SK-N-MC (cell line): ENCODE results near the gene MGAT5B.

ENCODE experiments used
- EZH2 ChIP-seq: fragments of 200-600 bp; sonication (generic); IDR thresholded peaks from one replicate; pipeline ENCODE4 v1.6.1; 2017; ENCODE audit warnings: antibody characterized with exemption
- POLR2AphosphoS5 ChIP-seq: IDR thresholded peaks from 2 replicates; pipeline ENCODE4 v1.6.1; 2012; ENCODE audit warnings: mild to moderate bottlenecking, low read depth, low read length, borderline replicate concordance

DNA sequence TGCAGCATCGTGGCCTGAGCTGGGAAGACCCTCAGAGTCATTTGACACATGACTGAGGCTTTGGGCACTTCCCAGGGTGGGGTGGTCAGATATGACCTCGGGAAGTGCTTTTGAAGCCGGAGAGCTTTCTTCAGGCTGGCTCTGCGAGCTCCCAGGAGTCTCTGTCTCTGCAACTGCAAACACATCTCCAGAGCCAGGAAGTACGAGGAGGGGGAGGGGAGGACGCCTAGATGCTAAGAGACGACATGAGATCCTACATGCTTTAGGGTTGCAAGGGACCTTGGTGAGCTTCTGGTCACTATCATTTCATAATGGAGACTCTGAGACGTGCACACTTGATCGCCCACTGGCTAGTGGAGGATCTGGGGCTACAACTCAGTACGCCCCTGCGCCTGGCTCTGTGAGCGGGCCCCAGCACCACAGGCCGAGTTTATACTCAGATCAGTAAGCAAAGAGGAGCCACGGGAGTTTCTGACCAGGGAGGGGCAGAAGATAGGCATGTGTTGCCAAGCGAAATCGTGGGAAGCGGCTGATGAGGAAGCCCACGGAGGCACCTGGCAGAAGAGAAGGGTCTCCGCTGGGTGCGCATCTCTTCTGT lies 527 bp upstream of the MGAT5B start:
- TF ChIP-seq EZH2 (no peak), POLR2AphosphoS5 (no peak)
